Naive thymus-derived CD8-positive, alpha-beta T cell (primary cell): Measurements from ENCODE around the gene VSIG4. TPM values are rescaled to one million over a fixed set of nuclear protein-coding genes. Genes with fewer than 3 reads are reported as not detected.

Experiments
- ATAC-seq, 2 donors: fragments of 150-1000 bp; cut with Tn5 transposase in 1 of 2; sonication (Bioruptor Pico), chemical (Tn5 transposase) in 1 of 2; 1 replicate in 1 of 2; 2 replicates in 1 of 2; pipeline ENCODE4 v1.10.0; 2021; ENCODE audit warnings: mild to moderate bottlenecking in 2 of 2, moderate library complexity in 2 of 2
- POLR2A ChIA-PET: fragments of 350-600 bp; sonication (Branson Sonifier 250); formaldehyde crosslinking; loops from one replicate; lab custom pipeline; 2021; ENCODE audit warnings: antibody characterized with exemption; lab: Charles Lee
- DNase-seq, 10 donors: peaks; one replicate each; pipeline versions ENCODE4 v3.0.0 to v3.0.0-alpha.2; 2020 to 2022
- H3K27ac Mint-ChIP-seq, 10 donors: one replicate each; pipeline ENCODE4 v1.8.0; 2020 to 2022; ENCODE audit warnings: mild to moderate bottlenecking in 10 of 10, mixed read lengths in 10 of 10, moderate library complexity in 4 of 10, inconsistent platforms in 1 of 10
- H3K27me3 Mint-ChIP-seq, 5 donors: one replicate each; pipeline ENCODE4 v1.8.0; 2021 to 2022; ENCODE audit warnings: mixed read lengths in 5 of 5
- H3K36me3 Mint-ChIP-seq, 3 donors: one replicate each; pipeline ENCODE4 v1.8.0; 2020 to 2022; ENCODE audit warnings: mixed read lengths in 3 of 3, mild to moderate bottlenecking in 2 of 3, inconsistent platforms in 1 of 3
- H3K4me1 Mint-ChIP-seq, 4 donors: one replicate each; pipeline ENCODE4 v1.8.0; 2021 to 2022; ENCODE audit warnings: mixed read lengths in 4 of 4
- H3K4me3 Mint-ChIP-seq, 10 donors: one replicate each; pipeline ENCODE4 v1.8.0; 2020 to 2022; ENCODE audit warnings: mild to moderate bottlenecking in 10 of 10, mixed read lengths in 10 of 10, moderate library complexity in 6 of 10, inconsistent platforms in 1 of 10
- H3K9me3 Mint-ChIP-seq, 9 donors: one replicate each; pipeline ENCODE4 v1.8.0; 2020 to 2022; ENCODE audit warnings: mixed read lengths in 9 of 9, mild to moderate bottlenecking in 3 of 9, inconsistent platforms in 1 of 9, moderate library complexity in 1 of 9
- polyA plus RNA-seq, 3 donors: library from polyadenylated mRNA; unstranded; fragments of 300-500 nt; fragmentation: Illumina TruSeq; gene quantifications; one replicate each; pipeline ENCODE4 v1.2.3, GENCODE V29; 2021
- total RNA-seq, 8 experiments: library from RNA in 2 of 8; stranded (reverse) in 2 of 8; gene quantifications; one replicate each; pipeline ENCODE4 v1.2.3 and lab custom pipeline; 2021 to 2026

The VSIG4 gene
- total and polyA plus RNA-seq, 5 experiments from 2014 or later, result 0.38 to 0.60 (median 0.47) TPM; not detected in 2

DNA sequence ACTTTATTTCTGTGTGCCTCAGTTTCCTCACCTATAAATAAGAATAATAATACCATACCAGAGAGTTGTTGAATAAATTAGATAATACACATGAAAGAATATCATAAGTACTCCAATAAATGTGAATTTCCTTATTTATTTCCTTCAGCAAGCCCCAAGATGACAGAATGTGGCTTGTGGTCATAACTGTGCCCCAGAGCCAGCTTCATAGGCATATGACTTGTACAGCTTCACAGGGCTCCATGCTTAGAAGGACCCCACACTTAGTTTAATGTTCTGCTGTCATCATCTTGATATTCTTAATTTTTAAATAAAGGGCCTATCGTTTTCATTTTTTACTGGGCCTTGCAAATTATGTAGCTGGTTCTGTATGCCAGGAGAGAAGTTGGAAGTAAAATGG lies 25.3 kb downstream of the VSIG4 start:
- DNase-seq (no peak), ATAC-seq (no peak)
- Mint-ChIP-seq H3K27me3 (no peaks in the 10 kb centered on the region), H3K9me3 (no peaks in the 10 kb centered on the region), H3K4me3 (peak overlapping the region in 8 of 10 donors; percentile 16 to 81 (median 70)), H3K27ac (peak overlapping the region in 1 of 10 donors; percentile 89), H3K4me1 (peaks cover 31 to 88% (median 64%) of the 10 kb centered on the region in 4 donors), H3K36me3 (no peaks in the 10 kb centered on the region)
- POLR2A ChIA-PET, result interaction anchor here (1.0 to 1.8 kb wide), 2 partner anchors 9 to 11 kb away, joined by 3 to 5 read pairs; no protein-coding TSS in a partner anchor

DNA sequence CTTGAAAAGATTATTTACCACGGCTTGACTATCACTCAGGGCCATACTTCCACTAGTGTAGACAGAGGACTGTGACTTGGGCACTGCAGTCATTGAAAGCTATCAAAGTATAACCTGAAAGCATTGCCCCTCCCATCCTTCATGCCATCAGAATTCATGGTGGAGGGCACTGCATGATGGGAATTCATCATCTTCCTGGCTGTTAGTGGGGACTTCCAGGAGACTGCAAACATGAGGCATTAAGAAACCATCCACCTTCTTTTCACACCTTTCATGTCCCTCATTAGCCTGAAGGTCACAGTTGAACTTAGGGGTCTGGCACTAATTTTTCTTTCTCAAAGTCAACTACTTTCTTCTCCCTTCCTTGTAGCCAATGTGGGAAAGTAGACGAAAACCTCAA lies 25.8 kb downstream of the VSIG4 start:
- POLR2A ChIA-PET, result interaction anchor here (1.8 kb wide), 1 partner anchor 8 kb away, joined by 5 read pairs; no protein-coding TSS in a partner anchor
- peak overlapping the region in 1 of 10 donors; percentile 89 for H3K27ac Mint-ChIP-seq
- ATAC-seq, result no peak

DNA sequence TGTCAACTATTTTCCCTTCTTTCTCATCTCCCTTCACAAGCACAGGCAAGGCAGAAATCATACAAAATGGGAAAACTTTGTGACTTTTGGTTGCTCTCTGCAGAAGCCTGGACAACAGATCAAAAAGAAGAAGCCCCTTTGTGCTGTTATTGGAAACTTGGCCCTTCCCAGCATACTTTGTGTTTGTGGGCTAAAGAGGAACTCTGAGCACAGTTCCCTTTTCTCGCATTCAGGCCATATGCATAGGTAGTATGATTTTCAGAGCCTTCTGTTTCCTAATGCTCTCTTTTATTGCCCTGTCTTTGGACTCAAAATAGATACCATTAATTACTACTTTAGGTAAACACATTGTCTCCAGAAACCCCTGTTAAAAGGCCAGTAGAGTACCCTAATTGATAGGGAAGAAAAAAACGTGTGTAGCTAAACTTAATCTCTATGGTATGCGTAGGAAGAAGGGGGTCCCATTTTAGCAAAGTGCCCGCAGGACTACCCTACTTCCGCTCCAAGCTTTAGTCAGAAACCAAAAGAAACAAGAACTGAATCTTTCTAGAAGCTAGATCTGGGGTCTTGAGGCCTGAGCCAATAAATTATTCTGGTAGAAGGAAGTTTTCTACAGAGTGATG lies 26.6 kb downstream of the VSIG4 start:
- DNase-seq (no peak), ATAC-seq (no peak)
- Mint-ChIP-seq H3K4me3 (peak overlapping the region in 9 of 10 donors; percentile 14 to 59 (median 45)), H3K9me3 (peaks cover 0 to 3% (median 0%) of the 10 kb centered on the region in 9 donors), H3K36me3 (no peaks in the 10 kb centered on the region), H3K27ac (peak overlapping the region in 6 of 10 donors; percentile 36 to 87 (median 63)), H3K27me3 (no peaks in the 10 kb centered on the region), H3K4me1 (peaks cover 22 to 78% (median 60%) of the 10 kb centered on the region in 4 donors)
- POLR2A ChIA-PET, result no interaction called here

More for the DNA sequence above, 25.8 kb downstream of the VSIG4 start:
- H3K36me3 Mint-ChIP-seq, result no peaks in the 10 kb centered on the region
- DNase-seq, result no peak
- H3K4me1 Mint-ChIP-seq, result peaks cover 27 to 86% (median 62%) of the 10 kb centered on the region in 4 donors
- H3K9me3 Mint-ChIP-seq, result peaks cover 0 to 3% (median 0%) of the 10 kb centered on the region in 9 donors
- peak overlapping the region in 2 of 10 donors; percentile 41 to 59 for H3K4me3 Mint-ChIP-seq
- H3K27me3 Mint-ChIP-seq, result no peaks in the 10 kb centered on the region

DNA sequence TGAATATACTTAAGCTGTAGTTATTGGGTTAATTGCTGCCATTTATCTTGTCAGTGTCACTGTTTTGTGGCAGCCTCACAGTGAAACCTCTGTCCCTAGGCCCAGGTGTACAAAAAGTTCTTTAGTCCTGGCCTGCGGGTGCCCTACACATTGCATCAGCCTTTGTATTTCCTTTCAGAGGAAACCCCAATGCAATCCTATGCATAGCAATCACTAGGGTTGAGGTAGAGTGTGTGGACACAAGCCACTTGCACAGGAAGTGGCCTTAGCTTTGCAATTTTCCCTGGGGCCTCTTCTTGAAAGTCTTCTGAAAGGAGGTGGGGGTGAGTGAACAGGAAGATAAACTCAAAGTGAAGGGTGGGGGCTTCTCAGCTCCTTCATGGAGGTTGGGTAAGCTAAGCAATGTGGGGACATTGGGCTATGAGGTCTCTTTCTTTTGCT lies 27.8 kb downstream of the VSIG4 start:
- POLR2A ChIA-PET, result no interaction called here
- Mint-ChIP-seq H3K27ac (peak overlapping the region in 8 of 10 donors; percentile 11 to 84 (median 52)), H3K9me3 (peaks cover 0 to 3% (median 0%) of the 10 kb centered on the region in 9 donors), H3K4me3 (peak overlapping the region in 4 of 10 donors; percentile 22 to 46 (median 32)), H3K36me3 (no peaks in the 10 kb centered on the region), H3K27me3 (no peaks in the 10 kb centered on the region), H3K4me1 (peaks cover 21 to 75% (median 54%) of the 10 kb centered on the region in 4 donors)
- DNase-seq, result no peak
- peak in 1 of 2 donors; percentile 59 for ATAC-seq

DNA sequence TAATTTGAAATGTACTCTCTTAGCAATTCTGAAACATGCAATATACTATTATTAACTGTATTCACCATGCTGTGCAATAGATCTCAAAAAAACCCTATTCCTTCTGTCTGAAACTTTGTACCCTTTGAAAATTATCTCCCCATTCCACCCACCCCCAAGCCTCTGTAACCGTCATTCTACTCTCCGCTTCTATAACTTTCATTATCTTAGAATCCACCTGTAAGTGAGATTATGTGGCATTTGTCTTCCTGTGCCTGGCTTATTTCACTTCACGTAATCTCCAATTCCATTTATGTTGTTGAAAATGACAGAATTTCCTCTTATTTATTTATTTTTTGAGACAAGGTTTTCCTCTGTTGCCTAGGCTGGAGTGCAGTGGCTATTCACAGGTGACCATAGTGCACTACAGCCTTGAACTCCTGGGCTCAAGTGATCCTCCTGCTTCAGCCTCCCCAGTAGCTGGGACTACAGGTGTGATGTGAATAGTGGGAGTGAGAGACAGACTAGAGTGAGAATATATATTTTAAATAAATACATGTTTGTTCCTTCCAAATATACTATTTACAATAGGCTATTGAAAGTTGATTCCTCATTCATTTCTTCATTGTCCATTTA lies 30.5 kb downstream of the VSIG4 start:
- Mint-ChIP-seq H3K36me3 (no peaks in the 10 kb centered on the region), H3K27ac (no peak overlapping the region), H3K4me3 (no peak overlapping the region), H3K9me3 (peaks cover 0 to 3% (median 0%) of the 10 kb centered on the region in 9 donors), H3K27me3 (no peaks in the 10 kb centered on the region), H3K4me1 (peaks cover 26 to 72% (median 48%) of the 10 kb centered on the region in 4 donors)
- DNase-seq (no peak), ATAC-seq (no peak)
- POLR2A ChIA-PET, result no interaction called here

GRCh38 chrX:66008328-66008970 lies 31.4 kb downstream of the VSIG4 start:
- Mint-ChIP-seq H3K4me3 (no peak overlapping the region), H3K9me3 (peaks cover 0 to 3% (median 0%) of the 10 kb centered on the region in 9 donors), H3K36me3 (no peaks in the 10 kb centered on the region), H3K27me3 (no peaks in the 10 kb centered on the region), H3K4me1 (peaks cover 26 to 72% (median 48%) of the 10 kb centered on the region in 4 donors), H3K27ac (peak overlapping the region in 1 of 10 donors; percentile 19)
- no peak for DNase-seq
- no peak for ATAC-seq
- POLR2A ChIA-PET, result no interaction called here

DNA sequence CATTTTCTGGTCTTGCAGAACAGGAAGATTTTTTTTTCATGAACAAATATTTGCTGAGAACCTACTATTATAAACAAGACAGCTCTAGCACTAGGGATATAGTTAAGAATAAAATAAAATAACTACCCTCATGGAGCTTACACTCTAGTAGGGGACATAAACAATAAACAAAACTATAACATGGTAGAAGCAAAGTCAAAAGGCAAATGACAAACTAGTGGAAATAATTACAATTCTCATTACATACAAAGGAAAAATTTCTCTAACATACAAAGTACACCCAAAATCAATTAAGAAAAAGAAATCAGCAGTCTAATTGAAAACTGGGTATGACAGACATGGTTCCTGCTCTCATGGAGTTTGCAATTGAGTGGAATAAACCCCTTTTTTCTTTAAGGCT lies 32.0 kb downstream of the VSIG4 start:
- Mint-ChIP-seq H3K4me3 (no peak overlapping the region), H3K27ac (peak overlapping the region in 2 of 10 donors; percentile 19 to 21), H3K4me1 (peaks cover 27 to 72% (median 48%) of the 10 kb centered on the region in 4 donors), H3K36me3 (no peaks in the 10 kb centered on the region), H3K27me3 (no peaks in the 10 kb centered on the region), H3K9me3 (peaks cover 0 to 3% (median 0%) of the 10 kb centered on the region in 9 donors)
- POLR2A ChIA-PET, result no interaction called here
- ATAC-seq (no peak), DNase-seq (no peak)

GRCh38 chrX:66005830-66006449 lies 33.9 kb downstream of the VSIG4 start:
- ATAC-seq (peak in 1 of 2 donors; percentile 46), DNase-seq (no peak)
- Mint-ChIP-seq H3K4me3 (peak overlapping the region in 9 of 10 donors; percentile 16 to 82 (median 51)), H3K27ac (peak overlapping the region; percentile 8 to 96 (median 87)), H3K4me1 (peaks cover 28 to 73% (median 54%) of the 10 kb centered on the region in 4 donors), H3K36me3 (no peaks in the 10 kb centered on the region), H3K9me3 (peaks cover 0 to 3% (median 0%) of the 10 kb centered on the region in 9 donors), H3K27me3 (no peaks in the 10 kb centered on the region)
- POLR2A ChIA-PET, result interaction anchor here (1.5 kb wide), 1 partner anchor 9 kb away, joined by 5 read pairs; no protein-coding TSS in a partner anchor

- Mint-ChIP-seq H3K36me3 (no peaks in the 10 kb centered on the region), H3K4me1 (peaks cover 27 to 76% (median 61%) of the 10 kb centered on the region in 4 donors), H3K9me3 (peaks cover 0 to 3% (median 0%) of the 10 kb centered on the region in 9 donors), H3K4me3 (peak overlapping the region; percentile 16 to 82 (median 56)), H3K27ac (peak overlapping the region; percentile 8 to 96 (median 90)), H3K27me3 (no peaks in the 10 kb centered on the region)
- POLR2A ChIA-PET, result interaction anchor here (1.5 kb wide), 1 partner anchor 10 kb away, joined by 5 read pairs; no protein-coding TSS in a partner anchor
- DNase-seq (peak in 2 of 10 donors; percentile 16 to 22), ATAC-seq (peak; percentile 47 to 58)
Observed at GRCh38 chrX:66004928-66005829, 34.7 kb downstream of the VSIG4 start.

DNA sequence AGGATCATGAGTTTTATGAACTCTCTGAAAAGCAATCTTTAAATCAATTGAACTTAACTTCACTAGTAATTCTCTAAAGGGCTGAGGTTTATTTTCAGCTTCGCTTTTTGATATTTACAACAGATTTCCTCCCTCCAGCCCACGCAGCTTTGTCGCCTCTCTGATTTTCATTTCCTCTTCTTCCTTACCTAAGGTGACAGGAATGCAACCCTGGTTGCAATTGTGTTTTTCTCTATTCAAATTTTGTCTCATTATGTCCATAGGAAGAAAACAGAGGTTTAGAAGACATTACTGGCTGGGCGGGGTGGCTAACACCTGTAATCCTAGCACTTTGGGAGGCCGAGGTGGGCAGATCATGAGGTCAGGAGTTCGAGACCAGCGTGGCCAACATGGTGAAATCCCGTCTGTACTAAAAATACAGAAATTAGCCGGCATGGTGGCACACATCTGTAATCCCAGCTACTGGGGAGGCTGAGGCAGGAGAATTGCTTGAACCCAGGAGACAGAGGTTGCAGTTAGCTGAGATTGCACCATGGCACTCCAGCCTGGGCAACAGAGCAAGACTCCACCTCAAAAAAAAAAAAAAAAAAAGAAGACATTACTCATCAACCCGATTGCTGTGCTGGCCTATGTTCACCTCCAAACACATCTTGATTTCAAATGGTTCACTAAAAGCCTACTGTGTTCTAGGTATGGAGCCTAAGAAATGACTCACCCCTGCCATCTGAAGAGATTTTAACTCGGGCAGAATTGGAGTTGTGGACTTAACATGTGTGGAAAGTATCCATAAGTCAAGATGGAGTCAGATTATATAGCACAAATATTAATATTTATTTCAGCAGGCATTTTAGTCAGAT lies 36.8 kb downstream of the VSIG4 start:
- POLR2A ChIA-PET, result interaction anchor here (0.8 kb wide), 1 partner anchor 456 kb away, joined by 5 read pairs; no protein-coding TSS in a partner anchor
- no peaks in the 10 kb centered on the region for H3K36me3 Mint-ChIP-seq
- peak overlapping the region in 8 of 10 donors; percentile 27 to 62 (median 48) for H3K4me3 Mint-ChIP-seq
- no peaks in the 10 kb centered on the region for H3K27me3 Mint-ChIP-seq
- DNase-seq, result no peak
- peaks cover 34 to 82% (median 68%) of the 10 kb centered on the region in 4 donors for H3K4me1 Mint-ChIP-seq
- H3K27ac Mint-ChIP-seq, result peak overlapping the region in 7 of 10 donors; percentile 45 to 94 (median 72)
- ATAC-seq, result no peak
- no peaks in the 10 kb centered on the region for H3K9me3 Mint-ChIP-seq
